ENCODE data around the gene TSPAN15.

Gene TSPAN15

DNA sequence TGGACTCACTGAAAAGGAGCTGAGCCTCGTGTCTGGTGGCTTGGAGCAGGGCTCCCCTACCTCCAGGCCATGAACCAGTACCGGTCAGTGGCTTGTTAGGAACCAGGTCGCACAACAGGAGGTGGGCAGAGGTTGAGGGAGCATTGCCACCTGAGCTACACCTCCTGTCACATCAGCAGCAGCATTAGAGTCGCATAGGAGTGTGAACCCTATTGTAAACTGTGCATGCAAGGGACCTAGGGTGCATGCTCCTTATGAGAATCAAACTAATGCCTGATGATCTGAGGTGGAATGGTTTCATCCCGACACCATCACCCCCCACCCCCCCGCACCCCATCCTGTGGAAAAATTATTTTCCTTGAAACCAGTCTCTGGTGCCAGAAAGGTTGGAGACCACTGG lies 50.4 kb downstream of the TSPAN15 start:
- ATAC-seq (replicated peaks; ENCODE audit: extremely low read depth, poor library complexity, severe bottlenecking) = no peak
- no peaks in the 10 kb centered on the region for H3K36me3 Mint-ChIP-seq (ENCODE audit: insufficient read depth)
- no peaks in the 10 kb centered on the region for H3K27me3 Mint-ChIP-seq
- H3K4me1 Mint-ChIP-seq = no peaks in the 10 kb centered on the region
- no peak overlapping the region for H3K27ac Mint-ChIP-seq (ENCODE audit: low read depth)
- H3K4me3 Mint-ChIP-seq = no peak overlapping the region
- no peaks in the 10 kb centered on the region for H3K9me3 Mint-ChIP-seq
- no peak for DNase-seq (ENCODE audit: low spot score in 2 of 2)

DNA sequence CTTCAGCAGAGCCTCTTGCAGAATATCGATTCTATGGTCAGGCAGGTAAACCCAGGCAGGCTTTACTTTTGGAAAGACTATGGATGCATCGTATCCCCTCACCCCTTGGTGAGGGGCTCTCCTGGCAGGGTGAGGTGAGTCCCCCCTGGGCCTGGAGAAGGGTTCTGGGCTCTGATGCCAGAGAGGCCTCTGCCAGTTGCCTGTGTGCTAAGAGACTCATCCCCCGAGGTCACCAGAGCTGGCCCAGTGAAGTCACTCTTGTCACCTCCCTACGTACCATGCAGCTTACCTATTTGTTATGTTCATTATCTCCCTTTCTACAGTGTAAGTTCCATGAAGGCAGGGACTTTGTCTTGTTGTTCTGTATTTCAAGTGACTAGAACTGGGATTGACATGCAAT lies 51.3 kb downstream of the TSPAN15 start:
- ATAC-seq (replicated peaks; ENCODE audit: extremely low read depth, poor library complexity, severe bottlenecking) (no peak), DNase-seq (ENCODE audit: low spot score in 2 of 2) (no peak)
- no peaks in the 10 kb centered on the region for H3K36me3 Mint-ChIP-seq (ENCODE audit: insufficient read depth)
- H3K9me3 Mint-ChIP-seq = no peaks in the 10 kb centered on the region
- H3K27me3 Mint-ChIP-seq = no peaks in the 10 kb centered on the region
- H3K4me3 Mint-ChIP-seq = no peak overlapping the region
- H3K4me1 Mint-ChIP-seq = peaks cover 4% of the 10 kb centered on the region
- no peak overlapping the region for H3K27ac Mint-ChIP-seq (ENCODE audit: low read depth)

DNA sequence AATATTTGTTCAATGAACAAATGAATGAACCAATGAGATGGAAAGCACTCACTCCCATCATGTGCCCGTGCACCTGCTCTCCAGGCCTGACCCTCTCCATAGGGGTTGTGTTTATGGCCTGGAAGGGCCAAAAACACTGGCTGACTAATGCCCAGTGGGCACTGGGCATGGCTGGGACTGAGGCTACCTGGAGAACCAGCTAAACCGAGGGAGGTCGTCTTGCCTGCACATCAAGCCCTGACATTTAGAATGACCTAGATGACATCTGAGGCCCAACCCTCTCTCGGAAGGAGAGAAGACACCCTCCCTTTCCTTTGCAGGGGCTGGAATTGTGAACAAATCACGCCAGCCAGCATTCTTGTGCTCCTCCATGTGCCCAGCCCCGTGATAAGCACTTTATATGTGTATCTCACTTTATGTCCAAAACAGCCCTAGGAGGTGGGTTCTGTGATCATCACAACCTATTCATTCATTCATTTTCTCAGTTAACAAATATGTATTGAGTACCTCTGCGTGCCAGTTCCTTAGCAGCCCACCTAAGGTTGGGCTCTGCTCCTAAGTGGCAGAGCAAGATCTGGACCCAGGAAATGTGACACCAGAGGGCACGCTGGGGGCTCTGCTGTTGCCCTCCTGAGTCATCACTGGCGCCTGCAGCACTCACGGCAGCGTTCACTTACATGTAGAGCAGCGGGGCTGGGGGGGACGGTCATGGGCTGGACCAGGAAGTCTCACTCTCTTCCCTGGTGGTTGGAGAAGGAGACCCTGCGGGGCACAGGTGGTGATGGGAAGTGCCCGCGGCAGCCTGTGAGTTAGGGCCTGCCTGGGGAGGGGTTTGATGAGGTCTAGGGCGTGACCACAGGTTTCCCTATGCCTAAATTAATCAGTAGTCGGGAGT lies 52.0 kb downstream of the TSPAN15 start:
- Mint-ChIP-seq H3K27ac (ENCODE audit: low read depth) (no peak overlapping the region), H3K9me3 (no peaks in the 10 kb centered on the region)

DNA sequence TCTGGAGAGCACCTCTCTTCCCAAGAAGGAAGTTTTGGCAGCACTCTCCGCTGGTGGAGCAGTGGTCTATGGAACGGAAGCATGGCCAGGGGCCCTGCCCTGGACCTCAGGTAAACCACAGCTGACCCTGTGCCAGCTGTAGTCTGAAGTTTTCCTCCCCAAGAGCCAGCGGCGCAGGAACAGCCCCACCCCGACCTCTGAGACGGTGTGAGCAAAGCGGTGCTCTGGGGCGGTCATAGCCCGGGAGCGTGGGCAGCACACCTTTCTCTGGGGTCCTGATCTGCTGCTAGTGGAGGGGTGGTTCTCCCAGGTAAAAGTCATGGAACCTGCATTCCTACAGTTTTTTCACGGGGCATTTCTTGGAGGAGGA lies 52.6 kb downstream of the TSPAN15 start:
- Mint-ChIP-seq H3K36me3 (ENCODE audit: insufficient read depth) (no peaks in the 10 kb centered on the region), H3K27me3 (no peaks in the 10 kb centered on the region), H3K9me3 (no peaks in the 10 kb centered on the region), H3K27ac (ENCODE audit: low read depth) (no peak overlapping the region), H3K4me3 (no peak overlapping the region), H3K4me1 (peaks cover 9% of the 10 kb centered on the region)
- no peak for DNase-seq (ENCODE audit: low spot score in 2 of 2)
- no peak for ATAC-seq (replicated peaks; ENCODE audit: extremely low read depth, poor library complexity, severe bottlenecking)

More for the DNA sequence above, 52.0 kb downstream of the TSPAN15 start:
- Mint-ChIP-seq H3K4me1 (peaks cover 9% of the 10 kb centered on the region), H3K36me3 (ENCODE audit: insufficient read depth) (no peaks in the 10 kb centered on the region), H3K4me3 (no peak overlapping the region), H3K27me3 (no peaks in the 10 kb centered on the region)
- ATAC-seq (replicated peaks; ENCODE audit: extremely low read depth, poor library complexity, severe bottlenecking) = no peak
- DNase-seq (ENCODE audit: low spot score in 2 of 2) = no peak

DNA sequence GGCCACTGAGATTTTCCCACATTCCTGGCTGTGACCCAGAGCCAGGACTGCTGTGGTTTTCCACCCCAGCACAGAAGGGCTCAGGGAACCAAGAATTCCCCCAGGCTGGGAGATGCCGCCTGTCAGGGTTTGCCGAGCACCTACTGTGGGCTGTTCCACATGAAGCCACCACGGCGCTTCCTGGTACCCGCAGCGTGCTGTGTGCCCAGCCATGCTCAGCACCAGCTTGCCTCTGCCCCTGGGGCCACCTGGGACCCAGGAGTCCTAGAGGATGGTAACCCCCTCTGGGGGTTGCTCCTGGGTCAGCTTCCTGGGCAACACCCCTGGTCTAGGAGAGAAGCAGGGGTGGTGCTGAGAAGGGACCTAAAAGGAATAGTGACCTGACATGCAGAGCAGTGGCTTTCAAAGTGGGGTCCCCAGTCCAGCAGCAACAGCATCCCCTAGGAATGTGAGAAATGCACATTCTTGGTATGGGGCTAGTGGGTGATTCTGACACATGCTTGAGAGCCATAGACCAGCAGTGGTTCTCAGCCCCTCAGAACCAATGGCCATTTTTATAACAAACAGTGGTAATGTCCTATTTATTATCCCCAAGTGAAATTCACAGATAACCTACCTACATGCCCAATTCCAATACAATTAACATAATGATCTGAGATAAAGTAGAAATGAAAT lies 53.4 kb downstream of the TSPAN15 start:
- no peak for DNase-seq (ENCODE audit: low spot score in 2 of 2)
- no peak overlapping the region for H3K27ac Mint-ChIP-seq (ENCODE audit: low read depth)
- H3K9me3 Mint-ChIP-seq = no peaks in the 10 kb centered on the region

DNA sequence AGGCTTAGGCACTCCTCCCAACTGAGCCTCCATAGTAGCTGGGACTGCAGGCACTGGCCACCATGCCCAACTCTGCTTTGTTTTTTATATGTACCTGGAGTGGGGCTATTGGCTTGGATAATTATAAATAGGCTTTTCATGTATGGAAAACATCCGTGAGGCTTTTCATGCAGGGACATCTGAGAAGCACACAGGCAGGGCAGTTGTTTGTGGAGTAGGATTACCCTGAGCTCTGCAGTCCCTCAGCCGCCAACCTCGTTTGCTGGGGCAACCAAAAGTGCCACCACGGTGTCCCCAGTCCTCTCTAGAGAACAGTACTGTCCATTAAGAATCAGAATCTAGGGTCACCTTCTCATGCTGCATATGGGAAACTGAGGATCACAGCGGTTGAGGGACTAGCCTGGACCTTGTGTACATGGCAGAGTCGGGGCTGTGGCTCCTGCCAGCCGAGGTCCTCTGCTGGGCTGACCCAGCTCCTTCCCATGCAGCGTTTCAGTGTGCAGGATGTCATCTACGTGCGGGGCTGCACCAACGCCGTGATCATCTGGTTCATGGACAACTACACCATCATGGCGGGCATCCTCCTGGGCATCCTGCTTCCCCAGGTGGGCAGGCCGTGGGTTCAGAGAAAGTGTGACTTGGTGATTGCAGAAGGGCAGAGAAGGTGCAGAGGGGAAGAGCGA lies 54.5 kb downstream of the TSPAN15 start:
- H3K27ac Mint-ChIP-seq (ENCODE audit: low read depth) = peak overlapping the region; percentile 9
- no peaks in the 10 kb centered on the region for H3K9me3 Mint-ChIP-seq
- H3K4me3 Mint-ChIP-seq = no peak overlapping the region
- peaks cover 9% of the 10 kb centered on the region for H3K4me1 Mint-ChIP-seq
- peaks cover 7% of the 10 kb centered on the region for H3K27me3 Mint-ChIP-seq
- H3K36me3 Mint-ChIP-seq (ENCODE audit: insufficient read depth) = peaks cover 1% of the 10 kb centered on the region
- no peak for ATAC-seq (replicated peaks; ENCODE audit: extremely low read depth, poor library complexity, severe bottlenecking)
- no peak for DNase-seq (ENCODE audit: low spot score in 2 of 2)

More for the DNA sequence above, 53.4 kb downstream of the TSPAN15 start:
- peaks cover 9% of the 10 kb centered on the region for H3K4me1 Mint-ChIP-seq
- no peak for ATAC-seq (replicated peaks; ENCODE audit: extremely low read depth, poor library complexity, severe bottlenecking)
- H3K4me3 Mint-ChIP-seq = no peak overlapping the region
- no peaks in the 10 kb centered on the region for H3K27me3 Mint-ChIP-seq
- H3K36me3 Mint-ChIP-seq (ENCODE audit: insufficient read depth) = no peaks in the 10 kb centered on the region

DNA sequence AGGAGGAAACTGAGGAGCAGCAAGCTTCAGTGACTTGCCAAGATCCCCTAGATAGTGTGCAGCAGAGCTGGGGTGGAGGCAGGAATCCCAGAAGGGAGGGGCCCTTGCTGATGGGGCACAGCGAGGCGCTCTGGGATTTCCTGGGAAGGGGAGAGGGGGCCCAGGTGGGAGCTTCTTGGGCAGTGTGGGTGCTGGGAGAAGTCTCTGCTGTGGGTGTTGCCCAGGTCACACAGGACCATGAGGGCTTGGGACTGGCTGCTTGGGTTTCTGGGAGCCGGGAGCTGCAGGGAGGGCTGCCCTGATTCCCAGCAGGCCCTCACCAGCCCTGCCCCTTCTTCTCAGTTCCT lies 55.2 kb downstream of the TSPAN15 start:
- H3K4me3 Mint-ChIP-seq = no peak overlapping the region
- H3K4me1 Mint-ChIP-seq = peaks cover 9% of the 10 kb centered on the region
- H3K36me3 Mint-ChIP-seq (ENCODE audit: insufficient read depth) = peaks cover 1% of the 10 kb centered on the region
- peak overlapping the region; percentile 9 for H3K27ac Mint-ChIP-seq (ENCODE audit: low read depth)
- no peaks in the 10 kb centered on the region for H3K9me3 Mint-ChIP-seq
- peaks cover 14% of the 10 kb centered on the region for H3K27me3 Mint-ChIP-seq
- DNase-seq (ENCODE audit: low spot score in 2 of 2) (no peak), ATAC-seq (replicated peaks; ENCODE audit: extremely low read depth, poor library complexity, severe bottlenecking) (no peak)

DNA sequence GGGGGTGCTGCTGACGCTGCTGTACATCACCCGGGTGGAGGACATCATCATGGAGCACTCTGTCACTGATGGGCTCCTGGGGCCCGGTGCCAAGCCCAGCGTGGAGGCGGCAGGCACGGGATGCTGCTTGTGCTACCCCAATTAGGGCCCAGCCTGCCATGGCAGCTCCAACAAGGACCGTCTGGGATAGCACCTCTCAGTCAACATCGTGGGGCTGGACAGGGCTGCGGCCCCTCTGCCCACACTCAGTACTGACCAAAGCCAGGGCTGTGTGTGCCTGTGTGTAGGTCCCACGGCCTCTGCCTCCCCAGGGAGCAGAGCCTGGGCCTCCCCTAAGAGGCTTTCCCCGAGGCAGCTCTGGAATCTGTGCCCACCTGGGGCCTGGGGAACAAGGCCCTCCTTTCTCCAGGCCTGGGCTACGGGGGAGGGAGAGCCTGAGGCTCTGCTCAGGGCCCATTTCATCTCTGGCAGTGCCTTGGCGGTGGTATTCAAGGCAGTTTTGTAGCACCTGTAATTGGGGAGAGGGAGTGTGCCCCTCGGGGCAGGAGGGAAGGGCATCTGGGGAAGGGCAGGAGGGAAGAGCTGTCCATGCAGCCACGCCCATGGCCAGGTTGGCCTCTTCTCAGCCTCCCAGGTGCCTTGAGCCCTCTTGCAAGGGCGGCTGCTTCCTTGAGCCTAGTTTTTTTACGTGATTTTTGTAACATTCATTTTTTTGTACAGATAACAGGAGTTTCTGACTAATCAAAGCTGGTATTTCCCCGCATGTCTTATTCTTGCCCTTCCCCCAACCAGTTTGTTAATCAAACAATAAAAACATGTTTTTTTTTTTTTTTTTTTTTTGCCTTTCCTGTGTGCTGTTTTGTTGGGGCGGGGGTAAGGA lies 55.8 kb downstream of the TSPAN15 start:
- DNase-seq (ENCODE audit: low spot score in 2 of 2) (no peak), ATAC-seq (replicated peaks; ENCODE audit: extremely low read depth, poor library complexity, severe bottlenecking) (no peak)
- H3K27ac Mint-ChIP-seq (ENCODE audit: low read depth) = peak overlapping the region; percentile 74
- no peaks in the 10 kb centered on the region for H3K9me3 Mint-ChIP-seq
- H3K27me3 Mint-ChIP-seq = peaks cover 20% of the 10 kb centered on the region
- H3K4me3 Mint-ChIP-seq = peak overlapping the region; percentile 55
- peaks cover 1% of the 10 kb centered on the region for H3K36me3 Mint-ChIP-seq (ENCODE audit: insufficient read depth)
- H3K4me1 Mint-ChIP-seq = peaks cover 9% of the 10 kb centered on the region

DNA sequence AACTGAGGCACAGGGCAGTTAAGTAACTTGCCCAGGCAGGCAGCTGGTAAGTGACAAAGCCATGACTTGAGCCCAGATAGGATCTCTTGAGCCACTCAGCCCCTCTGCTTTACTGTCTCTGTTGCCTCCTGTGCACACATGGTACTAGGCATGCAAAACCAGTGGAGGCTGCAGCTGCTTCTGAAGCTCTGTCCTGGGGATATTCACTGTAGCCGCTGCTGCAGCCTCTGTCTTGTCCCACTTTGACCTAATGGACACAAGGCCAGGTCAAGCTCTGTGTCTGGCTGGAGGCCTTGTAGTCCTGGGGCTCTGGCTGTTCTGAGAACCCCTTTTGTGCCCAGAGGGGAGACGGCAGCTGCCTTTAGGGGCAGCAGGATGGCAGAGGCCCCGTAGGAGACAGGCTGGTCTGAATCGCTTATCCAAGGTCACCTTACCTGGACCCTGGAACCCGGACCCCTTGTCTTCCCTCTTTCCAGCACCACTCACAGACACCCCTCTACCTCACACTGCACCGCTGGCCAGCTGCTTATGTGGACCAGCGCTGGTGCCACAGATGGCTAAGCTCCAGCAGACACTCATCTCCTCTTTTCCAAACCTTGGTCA lies 57.6 kb downstream of the TSPAN15 start:
- Mint-ChIP-seq H3K4me3 (no peak overlapping the region), H3K9me3 (no peaks in the 10 kb centered on the region), H3K27me3 (peaks cover 37% of the 10 kb centered on the region), H3K27ac (ENCODE audit: low read depth) (no peak overlapping the region), H3K4me1 (peaks cover 9% of the 10 kb centered on the region), H3K36me3 (ENCODE audit: insufficient read depth) (peaks cover 1% of the 10 kb centered on the region)
- no peak for ATAC-seq (replicated peaks; ENCODE audit: extremely low read depth, poor library complexity, severe bottlenecking)
- no peak for DNase-seq (ENCODE audit: low spot score in 2 of 2)

DNA sequence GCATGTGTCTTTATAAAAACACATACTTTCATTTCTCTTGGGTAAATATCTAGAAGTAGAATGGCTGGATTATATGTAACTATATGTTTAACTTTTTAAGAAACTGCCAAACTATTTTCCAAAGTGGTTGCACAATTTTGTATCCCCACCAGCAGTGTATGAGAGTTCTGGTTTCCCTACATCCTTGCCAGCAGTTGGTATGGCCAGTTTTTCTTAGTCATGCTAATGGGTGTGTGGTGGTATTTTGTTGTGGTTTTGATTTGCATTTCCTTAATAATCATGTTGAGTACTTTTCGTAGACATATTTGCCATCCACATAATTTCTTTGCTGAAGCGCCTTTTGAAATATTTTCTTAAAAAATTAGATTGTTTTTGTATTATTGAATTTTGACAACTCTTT lies 61.6 kb downstream of the TSPAN15 start:
- Mint-ChIP-seq H3K4me1 (peaks cover 7% of the 10 kb centered on the region), H3K9me3 (no peaks in the 10 kb centered on the region), H3K27ac (ENCODE audit: low read depth) (no peak overlapping the region), H3K4me3 (no peak overlapping the region), H3K27me3 (peaks cover 63% of the 10 kb centered on the region), H3K36me3 (ENCODE audit: insufficient read depth) (peaks cover 1% of the 10 kb centered on the region)
- no peak for DNase-seq (ENCODE audit: low spot score in 2 of 2)
- ATAC-seq (replicated peaks; ENCODE audit: extremely low read depth, poor library complexity, severe bottlenecking) = no peak

DNA sequence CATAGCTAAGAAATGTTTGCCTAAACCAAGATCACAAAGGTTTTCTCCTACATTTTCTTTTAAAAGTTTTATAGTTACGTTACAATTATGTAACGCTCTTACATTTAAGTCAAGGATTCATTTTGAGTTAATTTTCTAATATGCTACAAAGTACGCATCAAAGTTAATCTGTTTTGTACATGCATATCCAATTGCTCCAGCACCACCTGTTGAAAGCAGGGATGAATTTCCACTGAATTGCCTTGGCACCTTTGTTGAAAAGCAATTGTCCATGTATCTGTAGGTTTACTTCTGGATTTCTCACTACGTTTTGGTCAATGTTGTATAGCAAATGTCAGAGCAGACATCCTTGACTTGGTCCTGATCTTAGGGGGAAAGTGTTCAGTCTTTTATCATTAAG lies 62.4 kb downstream of the TSPAN15 start:
- H3K4me1 Mint-ChIP-seq = peaks cover 5% of the 10 kb centered on the region
- H3K9me3 Mint-ChIP-seq = no peaks in the 10 kb centered on the region
- H3K27ac Mint-ChIP-seq (ENCODE audit: low read depth) = no peak overlapping the region
- DNase-seq (ENCODE audit: low spot score in 2 of 2) (no peak), ATAC-seq (replicated peaks; ENCODE audit: extremely low read depth, poor library complexity, severe bottlenecking) (no peak)
- H3K27me3 Mint-ChIP-seq = peaks cover 69% of the 10 kb centered on the region
- H3K36me3 Mint-ChIP-seq (ENCODE audit: insufficient read depth) = peaks cover 1% of the 10 kb centered on the region
- no peak overlapping the region for H3K4me3 Mint-ChIP-seq

Measured in central memory CD8-positive, alpha-beta T cell (primary cell).